ENCODE measurements around the gene ZEB2. TPM values are rescaled to one million over a fixed set of nuclear protein-coding genes. Genes with fewer than 3 reads are reported as not detected.

ZEB2 gene
- total RNA-seq, 3 donors from 2014 or later, result 53.7 to 225 (median 83.2) TPM

- H3K4me3 ChIP-seq, result no peak overlapping the region
- H3K4me1 ChIP-seq, result peaks cover 0 to 5% of the 10 kb centered on the region in 2 donors
- DNase-seq (ENCODE audit: low spot score in 2 of 2), result no peak
- no peaks in the 10 kb centered on the region for H3K9me3 ChIP-seq
- H3K27ac ChIP-seq, result peak overlapping the region; percentile 21
- H3K27me3 ChIP-seq, result no peaks in the 10 kb centered on the region
- no peaks in the 10 kb centered on the region for H3K36me3 ChIP-seq
- TF ChIP-seq POLR2AphosphoS5 (IDR thresholded peaks at IDR 0.05) (no peak), CTCF (IDR thresholded peaks at IDR 0.05) (no peak), POLR2A (IDR thresholded peaks at IDR 0.05) (no peak)
- intact Hi-C loops (cut with DNase I; ENCODE audit: low total_unique reads), result no loop called here
Observed at GRCh38 chr2:144426355-144426754, 93.6 kb downstream of the ZEB2 start.

GRCh38 chr2:144424559-144425240, 95.2 kb downstream of the ZEB2 start:
- Histone ChIP-seq H3K27ac (peak overlapping the region in 1 of 2 donors; percentile 22), H3K9me3 (no peaks in the 10 kb centered on the region), H3K4me1 (peaks cover 0 to 5% of the 10 kb centered on the region in 2 donors), H3K27me3 (no peaks in the 10 kb centered on the region), H3K36me3 (no peaks in the 10 kb centered on the region), H3K4me3 (no peak overlapping the region)
- TF ChIP-seq POLR2A (IDR thresholded peaks at IDR 0.05) (no peak), POLR2AphosphoS5 (IDR thresholded peaks at IDR 0.05) (no peak), CTCF (IDR thresholded peaks at IDR 0.05) (no peak)
- intact Hi-C loops (cut with DNase I; ENCODE audit: low total_unique reads), result no loop called here
- DNase-seq (ENCODE audit: low spot score in 2 of 2), result peak in 1 of 2 donors; percentile 26

GRCh38 chr2:144421606-144422510, 98.1 kb downstream of the ZEB2 start:
- TF ChIP-seq POLR2A (IDR thresholded peaks at IDR 0.05), result no peak
- TF ChIP-seq POLR2AphosphoS5 (IDR thresholded peaks at IDR 0.05), result no peak
- intact Hi-C loops (cut with DNase I; ENCODE audit: low total_unique reads), result no loop called here
- Histone ChIP-seq H3K36me3 (no peaks in the 10 kb centered on the region), H3K27ac (no peak overlapping the region), H3K27me3 (no peaks in the 10 kb centered on the region), H3K9me3 (no peaks in the 10 kb centered on the region), H3K4me1 (peaks cover 0 to 1% of the 10 kb centered on the region in 2 donors), H3K4me3 (no peak overlapping the region)
- no peak for DNase-seq (ENCODE audit: low spot score in 2 of 2)

- TF ChIP-seq CTCF (IDR thresholded peaks at IDR 0.05) (no peak), POLR2A (IDR thresholded peaks at IDR 0.05) (no peak), POLR2AphosphoS5 (IDR thresholded peaks at IDR 0.05) (no peak)
- intact Hi-C loops (cut with DNase I; ENCODE audit: low total_unique reads), result no loop called here
- H3K27me3 ChIP-seq, result no peaks in the 10 kb centered on the region
Observed at GRCh38 chr2:144419218-144419617, 100.7 kb downstream of the ZEB2 start.

GRCh38 chr2:144415386-144415785, 104.5 kb downstream of the ZEB2 start:
- peak overlapping the region in 1 of 2 donors; percentile 64 for H3K27ac ChIP-seq
- TF ChIP-seq CTCF (IDR thresholded peaks at IDR 0.05) (no peak), POLR2A (IDR thresholded peaks at IDR 0.05) (no peak), POLR2AphosphoS5 (IDR thresholded peaks at IDR 0.05) (no peak)

More at GRCh38 chr2:144419218-144419617, 100.7 kb downstream of the ZEB2 start:
- peaks cover 0 to 1% of the 10 kb centered on the region in 2 donors for H3K4me1 ChIP-seq
- H3K27ac ChIP-seq, result no peak overlapping the region
- no peaks in the 10 kb centered on the region for H3K36me3 ChIP-seq
- no peak for DNase-seq (ENCODE audit: low spot score in 2 of 2)
- H3K4me3 ChIP-seq, result no peak overlapping the region
- H3K9me3 ChIP-seq, result no peaks in the 10 kb centered on the region

More at GRCh38 chr2:144415386-144415785, 104.5 kb downstream of the ZEB2 start:
- H3K27me3 ChIP-seq, result no peaks in the 10 kb centered on the region
- intact Hi-C loops (cut with DNase I; ENCODE audit: low total_unique reads), result no loop called here
- H3K36me3 ChIP-seq, result no peaks in the 10 kb centered on the region
- no peak overlapping the region for H3K4me3 ChIP-seq
- no peaks in the 10 kb centered on the region for H3K9me3 ChIP-seq
- no peak for DNase-seq (ENCODE audit: low spot score in 2 of 2)
- H3K4me1 ChIP-seq, result peaks cover 0 to 4% of the 10 kb centered on the region in 2 donors

Data from breast epithelium (tissue), 4 donors.